ENCODE results near the gene SMAD6.
A peak's percentile ranks its signal among the peaks of the same experiment; 100 is the strongest.

Gene SMAD6

GRCh38 chr15:66701422-66702034 is 508 bp upstream of the SMAD6 start:
- POLR2A ChIA-PET, result interaction anchor here (0.6 to 4.1 kb wide), 27 partner anchors 9 to 403 kb away, joined by 3 to 30 read pairs (median 5); no protein-coding TSS in a partner anchor
- H3K4me3 ChIP-seq (ENCODE audit: low read depth, low read length), result peak overlapping the region; percentile 57
- H3K4me1 ChIP-seq (ENCODE audit: control insufficient read depth, insufficient read depth, low read length), result peaks cover 22% of the 10 kb centered on the region
- peak overlapping the region; percentile 96 for H3K27ac ChIP-seq (ENCODE audit: extremely low read depth, low read depth, low read length)
- no peaks in the 10 kb centered on the region for H3K9me3 ChIP-seq (ENCODE audit: control insufficient read depth, insufficient read depth, low read depth, low read length)
- peaks cover 0 to 27% of the 10 kb centered on the region in 2 experiments; a peak in 1 of 3 replicates for H3K36me3 ChIP-seq (ENCODE audit: control insufficient read depth in 2 of 2, insufficient read depth in 1 of 2, low read length in 2 of 2)
- CTCF ChIA-PET, result interaction anchor here (0.6 to 5.7 kb wide), 11 partner anchors 17 to 159 kb away, joined by 3 to 32 read pairs (median 3); no protein-coding TSS in a partner anchor
- TF ChIP-seq ZBTB44 (tag by site-specific recombination; IDR thresholded peaks at IDR 0.05), result no peak
- no peak for TF ChIP-seq SALL2 (tag by site-specific recombination; IDR thresholded peaks at IDR 0.05; ENCODE audit: borderline replicate concordance)
- TF ChIP-seq ZNF777 (tag by site-specific recombination; IDR thresholded peaks at IDR 0.05; ENCODE audit: borderline replicate concordance), result no peak
- no peak for TF ChIP-seq MYNN (tag by site-specific recombination; IDR thresholded peaks at IDR 0.05; ENCODE audit: borderline replicate concordance)
- no peak for TF ChIP-seq ELK4 (IDR thresholded peaks at IDR 0.05; ENCODE audit: borderline replicate concordance, low read depth, low read length)
- peak; percentile 98 for TF ChIP-seq ZBTB8A (tag by site-specific recombination; IDR thresholded peaks at IDR 0.05)
- TF ChIP-seq OVOL3 (tag by site-specific recombination; IDR thresholded peaks at IDR 0.05), result no peak
- TF ChIP-seq KLF17 (tag by site-specific recombination; IDR thresholded peaks at IDR 0.05), result peak; percentile 30
- peak; percentile 77; the same call in 1 of the 2 replicates for TF ChIP-seq ZNF704 (tag by site-specific recombination; IDR thresholded peaks at IDR 0.05)
- no peak for TF ChIP-seq ZNF302 (tag by site-specific recombination; IDR thresholded peaks at IDR 0.05; ENCODE audit: low read depth)
- TF ChIP-seq ZNF341 (tag by site-specific recombination; IDR thresholded peaks at IDR 0.05; ENCODE audit: low read depth), result peak; percentile 88
- no peak for TF ChIP-seq ZNF202 (tag by site-specific recombination; IDR thresholded peaks at IDR 0.05; ENCODE audit: borderline replicate concordance)
- no peak for TF ChIP-seq PRDM1 (tag by site-specific recombination; IDR thresholded peaks at IDR 0.05)
- peak; percentile 80 for TF ChIP-seq HOXD13 (CRISPR knock-in tag; IDR thresholded peaks at IDR 0.05; ENCODE audit: borderline replicate concordance)
- no peak for TF ChIP-seq ZNF544 (tag by site-specific recombination; IDR thresholded peaks at IDR 0.05)
- peak; percentile 40 for TF ChIP-seq ZNF76 (tag by site-specific recombination; IDR thresholded peaks at IDR 0.05; ENCODE audit: borderline replicate concordance, low read depth)
- no peak for TF ChIP-seq ZNF529 (tag by site-specific recombination; IDR thresholded peaks at IDR 0.05; ENCODE audit: insufficient replicate concordance)
- TF ChIP-seq ZBTB20 (tag by site-specific recombination; IDR thresholded peaks at IDR 0.05), result peak; percentile 58; the same call in 1 of the 2 replicates
- TF ChIP-seq ZNF660 (tag by site-specific recombination; IDR thresholded peaks at IDR 0.05), result 0 out of 2 replicates have a peak, but pooled peaks have one; percentile 9
- TF ChIP-seq FEZF1 (tag by site-specific recombination; IDR thresholded peaks at IDR 0.05), result no peak
- no peak for TF ChIP-seq ZNF10 (tag by site-specific recombination; IDR thresholded peaks at IDR 0.05)
- no peak; the same call in 1 of the 2 replicates for TF ChIP-seq PBX3 (CRISPR knock-in tag; IDR thresholded peaks at IDR 0.05)
- TF ChIP-seq ZBTB21 (tag by site-specific recombination; IDR thresholded peaks at IDR 0.05), result no peak
- TF ChIP-seq ZNF335 (tag by site-specific recombination; conservative IDR thresholded peaks at IDR 0.05), result peak; percentile 74
- peak; percentile 96 for TF ChIP-seq ZBTB6 (tag by site-specific recombination; IDR thresholded peaks at IDR 0.05)
- no peak for TF ChIP-seq ZNF677 (tag by site-specific recombination; IDR thresholded peaks at IDR 0.05)
- no peak for TF ChIP-seq ZSCAN5A (tag by site-specific recombination; IDR thresholded peaks at IDR 0.05)
